BLaER1 treated with 17β-estradiol and CSF1 and Interleukin-3, amounts not matched to agents 10 nM and 100 nM (cell line): ENCODE results near the gene MCM6.

ENCODE experiments used
- H3K27ac ChIP-seq, 11 experiments: shearing (Covaris generic); formaldehyde crosslinking; 2 replicates each; pipeline ENCODE4 v1.8.1; 2022
- H3K27me3 ChIP-seq, 11 experiments: shearing (Covaris generic); formaldehyde crosslinking; 2 replicates each; pipeline ENCODE4 v1.8.1; 2022
- H3K36me3 ChIP-seq, 11 experiments: shearing (Covaris generic); formaldehyde crosslinking; 2 replicates each; pipeline ENCODE4 v1.8.1; 2022
- H3K4me1 ChIP-seq, 10 experiments: shearing (Covaris generic); formaldehyde crosslinking; 2 replicates each; pipeline ENCODE4 v1.8.1; 2022
- H3K4me2 ChIP-seq, 11 experiments: shearing (Covaris generic); formaldehyde crosslinking; 2 replicates each; pipeline ENCODE4 v1.8.1; 2022
- H3K4me3 ChIP-seq, 10 experiments: shearing (Covaris generic); formaldehyde crosslinking; 2 replicates each; pipeline ENCODE4 v1.8.1; 2022
- H3K9ac ChIP-seq, 11 experiments: shearing (Covaris generic); formaldehyde crosslinking; 2 replicates each; pipeline ENCODE4 v1.8.1; 2022
- H3K9me3 ChIP-seq, 11 experiments: shearing (Covaris generic); formaldehyde crosslinking; replicated peaks in 1 of 11; 2 replicates each; pipeline ENCODE4 v1.8.1; 2022
- H4K20me1 ChIP-seq, 11 experiments: shearing (Covaris generic); formaldehyde crosslinking; 2 replicates each; pipeline ENCODE4 v1.8.1; 2022
- Cebpa-rat ChIP-seq, 11 experiments: shearing (Covaris generic); IDR thresholded peaks; 2 replicates each; pipeline ENCODE4 v1.8.1; 2022

Gene MCM6

GRCh38 chr2:135875491-135876065, 665 bp downstream of the MCM6 start:
- Histone ChIP-seq H3K27me3 (no peaks in the 10 kb centered on the region), H3K4me3 (peak overlapping the region; percentile 81 to 95 (median 88)), H3K27ac (peak overlapping the region; percentile 64 to 96 (median 95)), H3K4me2 (peak overlapping the region; percentile 69 to 97 (median 89)), H3K9me3 (no peaks in the 10 kb centered on the region), H4K20me1 (peaks cover 0 to 38% (median 18%) of the 10 kb centered on the region in 11 experiments; a peak in 10 of 22 replicates), H3K36me3 (peaks cover 13 to 47% (median 29%) of the 10 kb centered on the region in 11 experiments), H3K4me1 (peaks cover 17 to 34% (median 27%) of the 10 kb centered on the region in 10 experiments), H3K9ac (peak overlapping the region; percentile 85 to 96 (median 95))
- TF ChIP-seq Cebpa-rat (IDR thresholded peaks at IDR 0.05): no peak

GRCh38 chr2:135874777-135875365, 1.4 kb downstream of the MCM6 start:
- TF ChIP-seq Cebpa-rat (IDR thresholded peaks at IDR 0.05): no peak

GRCh38 chr2:135870571-135870970, 5.7 kb downstream of the MCM6 start:
- Histone ChIP-seq H4K20me1 (peaks cover 0 to 56% (median 18%) of the 10 kb centered on the region in 11 experiments; a peak in 11 of 22 replicates), H3K9me3 (no peaks in the 10 kb centered on the region), H3K27me3 (no peaks in the 10 kb centered on the region), H3K36me3 (peaks cover 53 to 97% (median 79%) of the 10 kb centered on the region in 11 experiments), H3K4me1 (peaks cover 11 to 24% (median 20%) of the 10 kb centered on the region in 10 experiments), H3K4me3 (no peak overlapping the region), H3K9ac (no peak overlapping the region), H3K27ac (no peak overlapping the region), H3K4me2 (no peak overlapping the region)
- no peak for TF ChIP-seq Cebpa-rat (IDR thresholded peaks at IDR 0.05)

More at GRCh38 chr2:135874777-135875365, 1.4 kb downstream of the MCM6 start:
- Histone ChIP-seq H3K9me3 (no peaks in the 10 kb centered on the region), H3K9ac (peak overlapping the region in 10 of 11 experiments; percentile 85 to 96 (median 95); a peak in 17 of 22 replicates), H3K27ac (peak overlapping the region in 7 of 11 experiments; percentile 92 to 96 (median 95); a peak in 7 of 22 replicates), H3K4me1 (peaks cover 17 to 34% (median 27%) of the 10 kb centered on the region in 10 experiments), H3K4me2 (peak overlapping the region; percentile 69 to 97 (median 89)), H3K27me3 (no peaks in the 10 kb centered on the region), H4K20me1 (peaks cover 0 to 44% (median 18%) of the 10 kb centered on the region in 11 experiments; a peak in 10 of 22 replicates), H3K4me3 (peak overlapping the region in 9 of 10 experiments; percentile 81 to 95 (median 88); a peak in 19 of 20 replicates), H3K36me3 (peaks cover 18 to 54% (median 36%) of the 10 kb centered on the region in 11 experiments)

- Histone ChIP-seq H3K4me3 (no peak overlapping the region), H3K9ac (no peak overlapping the region), H3K9me3 (no peaks in the 10 kb centered on the region), H3K27me3 (no peaks in the 10 kb centered on the region), H3K36me3 (peaks cover 91 to 100% (median 96%) of the 10 kb centered on the region in 11 experiments), H4K20me1 (peaks cover 0 to 23% (median 0%) of the 10 kb centered on the region in 11 experiments; a peak in 6 of 22 replicates), H3K4me2 (no peak overlapping the region), H3K4me1 (no peaks in the 10 kb centered on the region), H3K27ac (no peak overlapping the region)
- TF ChIP-seq Cebpa-rat (IDR thresholded peaks at IDR 0.05): no peak
Measured at GRCh38 chr2:135863233-135863632, 13.0 kb downstream of the MCM6 start.

GRCh38 chr2:135862718-135863117, 13.5 kb downstream of the MCM6 start:
- Histone ChIP-seq H3K27ac (no peak overlapping the region), H3K4me3 (no peak overlapping the region), H3K27me3 (no peaks in the 10 kb centered on the region), H3K4me2 (no peak overlapping the region), H4K20me1 (peaks cover 0 to 23% (median 0%) of the 10 kb centered on the region in 11 experiments; a peak in 7 of 22 replicates), H3K9me3 (no peaks in the 10 kb centered on the region), H3K4me1 (no peaks in the 10 kb centered on the region), H3K9ac (no peak overlapping the region), H3K36me3 (peaks cover 91 to 100% (median 97%) of the 10 kb centered on the region in 11 experiments)
- no peak for TF ChIP-seq Cebpa-rat (IDR thresholded peaks at IDR 0.05)

- H3K36me3 ChIP-seq: peaks cover 63 to 100% (median 98%) of the 10 kb centered on the region in 11 experiments
- H3K4me3 ChIP-seq: no peak overlapping the region
- no peaks in the 10 kb centered on the region for H3K9me3 ChIP-seq
- no peak overlapping the region for H3K9ac ChIP-seq
- H3K4me1 ChIP-seq: no peaks in the 10 kb centered on the region
- H3K27ac ChIP-seq: no peak overlapping the region
- H3K4me2 ChIP-seq: no peak overlapping the region
- H3K27me3 ChIP-seq: no peaks in the 10 kb centered on the region
- H4K20me1 ChIP-seq: peaks cover 0 to 13% (median 0%) of the 10 kb centered on the region in 11 experiments; a peak in 4 of 22 replicates
- TF ChIP-seq Cebpa-rat (IDR thresholded peaks at IDR 0.05): no peak
Measured at GRCh38 chr2:135853401-135853800, 22.8 kb downstream of the MCM6 start.

- H3K9me3 ChIP-seq: no peaks in the 10 kb centered on the region
- H4K20me1 ChIP-seq: peaks cover 0 to 13% (median 0%) of the 10 kb centered on the region in 11 experiments; a peak in 4 of 22 replicates
- no peak overlapping the region for H3K9ac ChIP-seq
- TF ChIP-seq Cebpa-rat (IDR thresholded peaks at IDR 0.05): no peak
- H3K4me2 ChIP-seq: no peak overlapping the region
- H3K4me3 ChIP-seq: no peak overlapping the region
- H3K27me3 ChIP-seq: no peaks in the 10 kb centered on the region
- H3K27ac ChIP-seq: no peak overlapping the region
- H3K4me1 ChIP-seq: no peaks in the 10 kb centered on the region
- peaks cover 60 to 100% (median 98%) of the 10 kb centered on the region in 11 experiments for H3K36me3 ChIP-seq
Measured at GRCh38 chr2:135851858-135852257, 24.4 kb downstream of the MCM6 start.

- no peaks in the 10 kb centered on the region for H3K4me1 ChIP-seq
- H3K9ac ChIP-seq: no peak overlapping the region
- H3K27ac ChIP-seq: no peak overlapping the region
- no peaks in the 10 kb centered on the region for H3K9me3 ChIP-seq
- no peak overlapping the region for H3K4me3 ChIP-seq
- no peak for TF ChIP-seq Cebpa-rat (IDR thresholded peaks at IDR 0.05)
- peaks cover 0 to 13% (median 0%) of the 10 kb centered on the region in 11 experiments; a peak in 4 of 22 replicates for H4K20me1 ChIP-seq
- peaks cover 59 to 100% (median 98%) of the 10 kb centered on the region in 11 experiments for H3K36me3 ChIP-seq
- H3K4me2 ChIP-seq: no peak overlapping the region
- no peaks in the 10 kb centered on the region for H3K27me3 ChIP-seq
Measured at GRCh38 chr2:135850892-135851668, 25.2 kb downstream of the MCM6 start.

GRCh38 chr2:135849087-135849486, 27.2 kb downstream of the MCM6 start:
- Histone ChIP-seq H3K36me3 (peaks cover 65 to 100% (median 98%) of the 10 kb centered on the region in 11 experiments), H4K20me1 (peaks cover 0 to 13% (median 0%) of the 10 kb centered on the region in 11 experiments; a peak in 3 of 22 replicates), H3K9ac (no peak overlapping the region), H3K4me2 (no peak overlapping the region), H3K4me1 (0 out of 20 replicates have a peak, but pooled peaks cover 0 to under 1% (median 0%) of the 10 kb centered on the region in 10 experiments), H3K27me3 (no peaks in the 10 kb centered on the region), H3K9me3 (no peaks in the 10 kb centered on the region), H3K27ac (no peak overlapping the region), H3K4me3 (no peak overlapping the region)
- no peak for TF ChIP-seq Cebpa-rat (IDR thresholded peaks at IDR 0.05)
